PC-3 (cell line): Measurements from ENCODE around the gene CNTNAP5.

Source experiments
- CTCF ChIP-seq: fragments of 300-600 bp; sonication (generic); conservative IDR thresholded peaks from 2 replicates; pipeline ENCODE4 v1.5.1; 2017; ENCODE audit warnings: antibody characterized with exemption, low read depth, mild to moderate bottlenecking, low read length
- EZH2 ChIP-seq: fragments of 300-600 bp; sonication (generic); IDR thresholded peaks from one replicate; pipeline ENCODE4 v1.6.1; 2017; ENCODE audit warnings: antibody characterized with exemption, mild to moderate bottlenecking, low read length; ENCODE audit not compliant: unreplicated experiment

DNA sequence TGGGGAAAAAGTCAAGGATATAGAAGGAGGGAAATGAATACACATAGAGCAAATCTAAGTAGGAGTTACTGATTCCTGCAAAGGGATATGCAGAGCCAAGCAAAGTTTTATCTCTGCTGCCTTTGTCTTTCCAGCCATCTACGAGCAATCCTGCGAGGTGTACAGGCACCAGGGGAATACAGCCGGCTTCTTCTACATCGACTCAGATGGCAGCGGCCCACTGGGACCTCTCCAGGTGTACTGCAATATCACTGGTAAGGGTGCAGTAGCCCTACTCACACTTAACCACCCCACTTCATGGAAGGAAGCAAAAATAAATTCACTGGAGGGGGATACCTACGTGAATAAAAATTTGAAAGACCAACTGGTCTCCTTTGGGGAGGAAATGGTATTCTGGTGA, 584.6 kb downstream of the CNTNAP5 start:
- TF ChIP-seq CTCF (no peak), EZH2 (no peak)
